Peyer's patch (tissue), 4 donors: ENCODE results near the gene IMPDH1. TPM values are rescaled to one million over a fixed set of nuclear protein-coding genes. Genes with fewer than 3 reads are reported as not detected.

Experiments used
- DNase-seq, 3 donors: peaks; one replicate each; pipeline ENCODE4 v3.0.0-alpha.2; 2017 to 2019
- H3K27ac ChIP-seq, 4 donors: fragments of 200-600 bp; sonication (generic); one replicate each; pipeline ENCODE4 v1.5.1; 2016 to 2019
- H3K27me3 ChIP-seq, 2 donors: fragments of 200-600 bp; sonication (generic); one replicate each; pipeline ENCODE4 v1.5.1; 2019
- H3K36me3 ChIP-seq, 3 donors: fragments of 200-600 bp; sonication (generic); one replicate each; pipeline ENCODE4 v1.5.1; 2016 to 2019
- H3K4me1 ChIP-seq, 4 donors: fragments of 200-600 bp; sonication (generic); one replicate each; pipeline ENCODE4 v1.5.1; 2016 to 2019
- H3K4me3 ChIP-seq, 4 donors: fragments of 200-600 bp; sonication (generic); 1 replicate in 3 of 4; 2 replicates in 1 of 4; pipeline ENCODE4 v1.5.1; 2016 to 2019; ENCODE audit warnings: mild to moderate bottlenecking in 1 of 4
- H3K9me3 ChIP-seq, 4 donors: fragments of 200-600 bp; sonication (generic); one replicate each; pipeline ENCODE4 v1.5.1; 2016 to 2019; ENCODE audit warnings: mild to moderate bottlenecking in 1 of 4
- CTCF ChIP-seq, 6 experiments: fragments of 450-650 bp in 4 of 6; fragments of 200-600 bp in 2 of 6; sonication (generic) in 1 of 6; IDR thresholded peaks; one replicate each; pipeline ENCODE4 v1.5.1; 2017 to 2019; ENCODE audit warnings: antibody characterized with exemption in 6 of 6, mild to moderate bottlenecking in 3 of 6, moderate library complexity in 1 of 6
- POLR2A ChIP-seq, 2 donors: fragments of 450-650 bp; IDR thresholded peaks; one replicate each; pipeline ENCODE4 v1.5.1; 2017; ENCODE audit warnings: antibody characterized with exemption in 2 of 2, mild to moderate bottlenecking in 2 of 2, moderate library complexity in 2 of 2
- total RNA-seq, 4 donors: library from RNA; depleted of rRNA; stranded (reverse); fragments of >200 nt; gene quantifications; one replicate each; pipeline ENCODE4 v1.1.0, GENCODE V29; 2016

Gene IMPDH1
- total RNA-seq, 4 donors from 2014 or later = 7.9 to 45.4 (median 14.8) TPM

- H3K4me3 ChIP-seq = no peak overlapping the region
- H3K36me3 ChIP-seq = no peaks in the 10 kb centered on the region
- no peak for DNase-seq
- H3K27ac ChIP-seq = no peak overlapping the region
- no peaks in the 10 kb centered on the region for H3K9me3 ChIP-seq
- no peaks in the 10 kb centered on the region for H3K4me1 ChIP-seq
- TF ChIP-seq POLR2A (IDR thresholded peaks at IDR 0.05) = no peak
- TF ChIP-seq CTCF (IDR thresholded peaks at IDR 0.05) = no peak
- H3K27me3 ChIP-seq = no peaks in the 10 kb centered on the region
These were observed 21.4 kb upstream of the IMPDH1 start for GRCh38 chr7:128431221-128431620.

GRCh38 chr7:128430207-128430606 is 20.4 kb upstream of the IMPDH1 start:
- Histone ChIP-seq H3K27ac (no peak overlapping the region), H3K27me3 (no peaks in the 10 kb centered on the region), H3K4me1 (no peaks in the 10 kb centered on the region), H3K9me3 (no peaks in the 10 kb centered on the region), H3K36me3 (no peaks in the 10 kb centered on the region), H3K4me3 (no peak overlapping the region)
- DNase-seq = no peak
- TF ChIP-seq POLR2A (IDR thresholded peaks at IDR 0.05) (no peak), CTCF (IDR thresholded peaks at IDR 0.05) (peak in 1 of 6 experiments; percentile 5)

- TF ChIP-seq POLR2A (IDR thresholded peaks at IDR 0.05) (no peak), CTCF (IDR thresholded peaks at IDR 0.05) (peak; percentile 66 to 96 (median 87))
- Histone ChIP-seq H3K4me3 (no peak overlapping the region), H3K27me3 (no peaks in the 10 kb centered on the region), H3K36me3 (no peaks in the 10 kb centered on the region), H3K9me3 (no peaks in the 10 kb centered on the region), H3K27ac (no peak overlapping the region), H3K4me1 (no peaks in the 10 kb centered on the region)
- DNase-seq = no peak
These were observed 17.6 kb upstream of the IMPDH1 start for GRCh38 chr7:128427289-128427891.

GRCh38 chr7:128425850-128426249 is 16.1 kb upstream of the IMPDH1 start:
- TF ChIP-seq CTCF (IDR thresholded peaks at IDR 0.05) = peak; percentile 77 to 93 (median 86)
- no peak for TF ChIP-seq POLR2A (IDR thresholded peaks at IDR 0.05)
- Histone ChIP-seq H3K9me3 (no peaks in the 10 kb centered on the region), H3K36me3 (no peaks in the 10 kb centered on the region), H3K4me1 (no peaks in the 10 kb centered on the region), H3K27ac (no peak overlapping the region), H3K27me3 (no peaks in the 10 kb centered on the region), H3K4me3 (no peak overlapping the region)
- DNase-seq = peak; percentile 78 to 91 (median 79)

- no peak for DNase-seq
- no peak for TF ChIP-seq POLR2A (IDR thresholded peaks at IDR 0.05)
- no peak for TF ChIP-seq CTCF (IDR thresholded peaks at IDR 0.05)
- no peaks in the 10 kb centered on the region for H3K9me3 ChIP-seq
- no peaks in the 10 kb centered on the region for H3K27me3 ChIP-seq
- H3K4me1 ChIP-seq = no peaks in the 10 kb centered on the region
- H3K27ac ChIP-seq = no peak overlapping the region
- no peak overlapping the region for H3K4me3 ChIP-seq
- no peaks in the 10 kb centered on the region for H3K36me3 ChIP-seq
These were observed 15.0 kb upstream of the IMPDH1 start for GRCh38 chr7:128424686-128425275.
